GM18907 (cell line): Measurements from ENCODE around the gene ZNF683.
"Not testable (repeated sequence)": the region's sequence is repeated elsewhere in the genome, so short reads cannot be mapped to it uniquely, and the experiment has no call there.

Experiments
- ATAC-seq: cut with Tn5 transposase; IDR thresholded peaks from one replicate; pipeline ENCODE4 v1.9.1; 2021; ENCODE audit warnings: mild to moderate bottlenecking, moderate library complexity; ENCODE audit not compliant: unreplicated experiment

ZNF683 gene

GRCh38 chr1:26387447-26387846, 14.9 kb upstream of the ZNF683 start:
- no peak for ATAC-seq

GRCh38 chr1:26385063-26385462, 12.5 kb upstream of the ZNF683 start:
- ATAC-seq: not testable (repeated sequence)

- no peak for ATAC-seq
These were observed 11.5 kb upstream of the ZNF683 start for GRCh38 chr1:26384076-26384475.

- no peak for ATAC-seq
These were observed 6.3 kb upstream of the ZNF683 start for GRCh38 chr1:26378879-26379251.

GRCh38 chr1:26378088-26378878, 5.7 kb upstream of the ZNF683 start:
- ATAC-seq: peak; percentile 71

- no peak for ATAC-seq
These were observed 3.5 kb upstream of the ZNF683 start for GRCh38 chr1:26376050-26376449.

- ATAC-seq: no peak
These were observed 2.5 kb upstream of the ZNF683 start for GRCh38 chr1:26375081-26375480.

- ATAC-seq: not testable (repeated sequence)
These were observed 1.8 kb upstream of the ZNF683 start for GRCh38 chr1:26374361-26374760.

- no peak for ATAC-seq
These were observed 1.2 kb upstream of the ZNF683 start for GRCh38 chr1:26373789-26374188.

- ATAC-seq: no peak
These were observed 731 bp upstream of the ZNF683 start for GRCh38 chr1:26373281-26373680.

GRCh38 chr1:26372039-26372438, 511 bp downstream of the ZNF683 start:
- ATAC-seq: no peak

GRCh38 chr1:26370591-26371382, 1.8 kb downstream of the ZNF683 start:
- no peak for ATAC-seq

- ATAC-seq: no peak
These were observed 4.1 kb downstream of the ZNF683 start for GRCh38 chr1:26368486-26368885.

- ATAC-seq: no peak
These were observed 4.5 kb downstream of the ZNF683 start for GRCh38 chr1:26368006-26368405.

- ATAC-seq: no peak
These were observed 5.1 kb downstream of the ZNF683 start for GRCh38 chr1:26367441-26367840.

GRCh38 chr1:26364956-26365355, 7.6 kb downstream of the ZNF683 start:
- ATAC-seq: no peak

GRCh38 chr1:26363549-26364448, 8.8 kb downstream of the ZNF683 start:
- no peak for ATAC-seq

GRCh38 chr1:26362331-26362730, 10.2 kb downstream of the ZNF683 start:
- ATAC-seq: no peak

- no peak for ATAC-seq
These were observed 10.9 kb downstream of the ZNF683 start for GRCh38 chr1:26361605-26362122.

GRCh38 chr1:26360807-26361604, 11.5 kb downstream of the ZNF683 start:
- no peak for ATAC-seq
